Smooth muscle cell (in vitro differentiated cells): Measurements from ENCODE around the gene TSPAN1. TPM values are rescaled to one million over a fixed set of nuclear protein-coding genes. Genes with fewer than 3 reads are reported as not detected.

ENCODE experiments used
- DNase-seq: peaks from one replicate; lab custom pipeline; 2025; ENCODE audit not compliant: unreplicated experiment; lab: John Stamatoyannopoulos, UW
- H2AFZ ChIP-seq: fragments of 200-600 bp; sonication (generic); 2 replicates; pipeline ENCODE4 v1.6.0; 2016; ENCODE audit warnings: antibody characterized with exemption, low read depth, mild to moderate bottlenecking
- H3F3A ChIP-seq: fragments of 200-600 bp; sonication (generic); 2 replicates; pipeline ENCODE4 v1.6.0; 2017; ENCODE audit warnings: antibody characterized with exemption, low read depth
- H3K27ac ChIP-seq: fragments of 200-600 bp; sonication (generic); 2 replicates; pipeline ENCODE4 v1.5.1; 2016; ENCODE audit warnings: low read depth, mild to moderate bottlenecking
- H3K27me3 ChIP-seq: fragments of 200-600 bp; sonication (generic); 2 replicates; pipeline ENCODE4 v1.6.1; 2016; ENCODE audit warnings: low read depth, mild to moderate bottlenecking
- H3K36me3 ChIP-seq: fragments of 200-600 bp; sonication (generic); 2 replicates; pipeline ENCODE4 v1.5.1; 2016; ENCODE audit warnings: low read depth
- H3K4me1 ChIP-seq: fragments of 200-600 bp; sonication (generic); 2 replicates; pipeline ENCODE4 v1.5.1; 2016; ENCODE audit warnings: low read depth
- H3K4me2 ChIP-seq: fragments of 200-600 bp; sonication (generic); 2 replicates; pipeline ENCODE4 v1.6.0; 2016; ENCODE audit warnings: mild to moderate bottlenecking
- H3K4me3 ChIP-seq: fragments of 200-600 bp; sonication (generic); 2 replicates; pipeline ENCODE4 v1.5.1; 2016; ENCODE audit warnings: mild to moderate bottlenecking
- H3K79me2 ChIP-seq: fragments of 200-600 bp; sonication (generic); 2 replicates; pipeline ENCODE4 v1.6.0; 2016; ENCODE audit warnings: low read depth, mild to moderate bottlenecking
- H3K9ac ChIP-seq: fragments of 200-600 bp; sonication (generic); 2 replicates; pipeline ENCODE4 v1.6.0; 2016; ENCODE audit warnings: low read depth
- H3K9me3 ChIP-seq: fragments of 200-600 bp; sonication (generic); replicated peaks from 2 replicates; pipeline ENCODE4 v1.5.1; 2016; ENCODE audit warnings: low read depth
- H4K20me1 ChIP-seq: fragments of 200-600 bp; sonication (generic); 2 replicates; pipeline ENCODE4 v1.6.0; 2016; ENCODE audit warnings: low read depth
- WGBS: methylation state at CpG from one replicate; pipeline ENCODE4 v1.1.7; 2016; ENCODE audit warnings: low lambda C conversion rate; 5-methylcytosine and 5-hydroxymethylcytosine counted together
- polyA plus RNA-seq: library from polyadenylated mRNA; unstranded; fragments of >200 nt; fragmentation: Nextera tagmentation; extraction: Ambion mirVana; gene quantifications from 2 replicates; pipeline ENCODE4 v1.2.1, GENCODE V29; 2016
- total RNA-seq: library from RNA; depleted of rRNA; stranded (reverse); fragments of >200 nt; gene quantifications from 2 replicates; pipeline ENCODE4 v1.2.3, GENCODE V29; 2014
- TF ChIP-seq, protein P1 (sequence below): fragments of 200-600 bp; sonication (generic); IDR thresholded peaks from 2 replicates; pipeline ENCODE4 v1.5.1; 2017; ENCODE audit warnings: borderline replicate concordance, mild to moderate bottlenecking, antibody characterized with exemption; ENCODE audit not compliant: insufficient read depth, poor library complexity, severe bottlenecking

The TSPAN1 gene, protein sequence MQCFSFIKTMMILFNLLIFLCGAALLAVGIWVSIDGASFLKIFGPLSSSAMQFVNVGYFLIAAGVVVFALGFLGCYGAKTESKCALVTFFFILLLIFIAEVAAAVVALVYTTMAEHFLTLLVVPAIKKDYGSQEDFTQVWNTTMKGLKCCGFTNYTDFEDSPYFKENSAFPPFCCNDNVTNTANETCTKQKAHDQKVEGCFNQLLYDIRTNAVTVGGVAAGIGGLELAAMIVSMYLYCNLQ
- total RNA-seq (1.7 and 10.8 TPM in 2 replicates), polyA plus RNA-seq (2.4 and 8.0 TPM in 2 replicates)

DNA sequence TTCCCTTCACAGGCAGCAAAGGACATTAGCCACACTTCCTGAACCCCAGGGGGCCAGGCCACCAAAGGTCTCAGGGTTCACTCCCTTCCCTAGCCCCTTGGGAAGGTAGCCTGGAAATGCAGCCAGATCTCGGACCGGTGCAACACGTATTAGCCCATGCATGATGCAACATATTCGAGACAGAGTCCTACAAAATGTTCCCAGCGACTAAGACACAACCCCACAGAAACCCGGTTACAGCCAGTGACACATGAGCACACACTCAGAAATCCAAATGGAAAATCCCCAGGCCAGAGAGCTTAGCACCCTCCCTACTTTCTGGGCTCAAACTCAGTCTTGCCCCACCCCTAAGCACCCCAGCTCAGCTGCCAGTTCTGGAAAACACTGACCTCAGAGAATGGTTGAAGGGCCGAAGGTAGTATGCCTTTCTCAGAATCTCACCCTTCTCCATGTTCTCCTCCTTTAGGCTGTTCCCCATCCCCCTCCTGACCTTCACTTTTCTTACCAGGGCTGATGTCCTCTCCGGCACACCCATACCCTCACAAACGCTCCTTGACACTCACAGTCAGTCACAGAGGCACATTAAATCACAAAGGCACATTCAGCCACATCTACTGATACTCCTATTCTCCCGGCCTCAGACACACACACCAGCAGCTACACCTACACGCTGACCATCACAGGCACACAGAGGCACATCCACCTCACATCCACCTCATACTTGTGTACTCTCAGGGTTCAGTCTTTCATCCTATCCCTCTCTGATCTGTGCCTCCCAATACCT lies at the start of gene TSPAN1:
TSPAN1 (plus strand) TSS at position 640 of the 784 bp plus-strand sequence. CDS start 6,021 bp downstream, outside the sequence.
- H3K4me2 ChIP-seq: peak within 1 kb of the TSS; percentile 71
- H3K9ac ChIP-seq: peak within 1 kb of the TSS; percentile 38
- no peaks in the 10 kb centered on the region for H3K36me3 ChIP-seq
- H3K27me3 ChIP-seq: no peaks in the 10 kb centered on the region
- WGBS: 43% methylated on average over 11 of the region's 11 CpGs
- H4K20me1 ChIP-seq: no peaks in the 10 kb centered on the region
- TF ChIP-seq, protein P1, sequence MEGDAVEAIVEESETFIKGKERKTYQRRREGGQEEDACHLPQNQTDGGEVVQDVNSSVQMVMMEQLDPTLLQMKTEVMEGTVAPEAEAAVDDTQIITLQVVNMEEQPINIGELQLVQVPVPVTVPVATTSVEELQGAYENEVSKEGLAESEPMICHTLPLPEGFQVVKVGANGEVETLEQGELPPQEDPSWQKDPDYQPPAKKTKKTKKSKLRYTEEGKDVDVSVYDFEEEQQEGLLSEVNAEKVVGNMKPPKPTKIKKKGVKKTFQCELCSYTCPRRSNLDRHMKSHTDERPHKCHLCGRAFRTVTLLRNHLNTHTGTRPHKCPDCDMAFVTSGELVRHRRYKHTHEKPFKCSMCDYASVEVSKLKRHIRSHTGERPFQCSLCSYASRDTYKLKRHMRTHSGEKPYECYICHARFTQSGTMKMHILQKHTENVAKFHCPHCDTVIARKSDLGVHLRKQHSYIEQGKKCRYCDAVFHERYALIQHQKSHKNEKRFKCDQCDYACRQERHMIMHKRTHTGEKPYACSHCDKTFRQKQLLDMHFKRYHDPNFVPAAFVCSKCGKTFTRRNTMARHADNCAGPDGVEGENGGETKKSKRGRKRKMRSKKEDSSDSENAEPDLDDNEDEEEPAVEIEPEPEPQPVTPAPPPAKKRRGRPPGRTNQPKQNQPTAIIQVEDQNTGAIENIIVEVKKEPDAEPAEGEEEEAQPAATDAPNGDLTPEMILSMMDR: no peak
- H3K27ac ChIP-seq: peak within 1 kb of the TSS; percentile 86
- H3K4me3 ChIP-seq: no peak within 1 kb of the TSS
- no peak for DNase-seq
- no peaks in the 10 kb centered on the region for H3F3A ChIP-seq
- H2AFZ ChIP-seq: peak within 1 kb of the TSS; percentile 40
- peaks cover 13% of the 10 kb centered on the region for H3K4me1 ChIP-seq
- H3K9me3 ChIP-seq: no peaks in the 10 kb centered on the region
- no peaks in the 10 kb centered on the region for H3K79me2 ChIP-seq

DNA sequence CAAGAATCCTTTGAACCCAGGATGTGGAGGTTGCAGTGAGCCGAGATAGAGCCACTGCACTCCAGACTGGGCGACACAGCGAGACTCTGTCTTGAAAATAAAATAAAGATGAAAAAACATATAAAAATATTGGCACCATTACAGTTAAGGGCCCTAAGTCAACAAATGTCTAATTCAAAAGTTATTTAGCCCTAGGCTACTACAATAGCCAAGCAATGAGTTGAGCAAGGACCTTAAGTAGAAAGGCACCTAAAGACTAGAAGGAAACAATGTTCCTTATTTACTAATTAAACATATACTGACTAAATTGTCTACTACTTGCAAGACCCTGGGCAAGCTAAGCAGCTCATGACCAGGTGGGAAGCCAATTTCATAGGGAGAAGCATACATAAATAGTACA lies 46.5 kb upstream of the TSPAN1 start:
- H3F3A ChIP-seq: no peaks in the 10 kb centered on the region
- H3K27ac ChIP-seq: no peak overlapping the region
- no peaks in the 10 kb centered on the region for H3K27me3 ChIP-seq
- H3K4me3 ChIP-seq: no peak overlapping the region
- H3K4me2 ChIP-seq: no peak overlapping the region
- H2AFZ ChIP-seq: no peak overlapping the region
- no peak overlapping the region for H3K9ac ChIP-seq
- peaks cover 8% of the 10 kb centered on the region for H3K4me1 ChIP-seq
- no peaks in the 10 kb centered on the region for H3K36me3 ChIP-seq
- TF ChIP-seq, protein P1: no peak
- 90% methylated on average over 3 of the region's 3 CpGs for WGBS
- no peak for DNase-seq
- no peaks in the 10 kb centered on the region for H4K20me1 ChIP-seq
- H3K79me2 ChIP-seq: peaks cover 68% of the 10 kb centered on the region
- H3K9me3 ChIP-seq: no peaks in the 10 kb centered on the region

DNA sequence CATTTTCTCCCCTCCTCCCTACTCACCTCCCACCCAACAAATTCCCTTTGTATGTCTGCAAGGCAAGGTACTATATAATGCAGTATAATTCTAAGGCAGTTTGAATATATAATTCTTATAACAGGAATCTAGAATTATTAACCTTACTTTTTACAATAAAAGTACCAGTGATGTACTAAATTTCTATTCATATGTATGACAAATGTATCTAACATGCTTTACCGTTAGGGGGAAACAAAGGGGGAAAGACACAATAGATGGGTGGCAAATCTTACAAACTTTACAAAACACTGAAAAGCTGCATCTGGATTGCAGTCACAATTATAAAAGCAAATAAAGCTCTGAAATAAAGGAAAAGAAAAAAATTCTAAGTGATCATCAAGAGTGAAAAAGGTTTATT lies 44.8 kb upstream of the TSPAN1 start:
- peaks cover 56% of the 10 kb centered on the region for H3K79me2 ChIP-seq
- TF ChIP-seq, protein P1: no peak

More for the DNA sequence above, 44.8 kb upstream of the TSPAN1 start:
- H2AFZ ChIP-seq: peak overlapping the region; percentile 93
- H3K27ac ChIP-seq: no peak overlapping the region
- H3K9ac ChIP-seq: peak overlapping the region; percentile 98
- H3K27me3 ChIP-seq: no peaks in the 10 kb centered on the region
- no peaks in the 10 kb centered on the region for H3K9me3 ChIP-seq
- H3K36me3 ChIP-seq: no peaks in the 10 kb centered on the region
- no peaks in the 10 kb centered on the region for H4K20me1 ChIP-seq
- peaks cover 23% of the 10 kb centered on the region for H3K4me1 ChIP-seq
- no peak for DNase-seq
- peaks cover 5% of the 10 kb centered on the region for H3F3A ChIP-seq
- H3K4me2 ChIP-seq: peak overlapping the region; percentile 93
- H3K4me3 ChIP-seq: peak overlapping the region; percentile 86
- 52% methylated on average over 1 of the region's 1 CpG for WGBS
